OCI-LY3 (cell line): ENCODE results near the gene HBE1.
"Not testable (repeated sequence)": the region's sequence is repeated elsewhere in the genome, so short reads cannot be mapped to it uniquely, and the experiment has no call there.

Experiments
- CTCF ChIP-seq: fragments of 200-600, 300-600 bp; sonication (generic); IDR thresholded peaks from 2 replicates; pipeline ENCODE4 v1.5.1; 2014; ENCODE audit warnings: antibody characterized with exemption, low read length, low read depth
- EZH2phosphoT487 ChIP-seq: fragments of 200-600 bp; shearing (Covaris generic); IDR thresholded peaks from 2 replicates; pipeline ENCODE4 v1.6.1; 2018; ENCODE audit warnings: antibody characterized with exemption, mixed run types, low read depth

- not testable (repeated sequence) for TF ChIP-seq CTCF, EZH2phosphoT487
These were observed 19.8 kb downstream of the HBE1 start, which contains the start of gene HBG1 for GRCh38 chr11:5249807-5250396.
